H9 (cell line): ENCODE data around the gene PSMD1. TPM values are rescaled to one million over a fixed set of nuclear protein-coding genes. Genes with fewer than 3 reads are reported as not detected.
"Not testable (repeated sequence)": the region's sequence is repeated elsewhere in the genome, so short reads cannot be mapped to it uniquely, and the experiment has no call there.

Source experiments
- DNase-seq: peaks from one replicate; pipeline ENCODE4 v3.0.0-alpha.2; 2017
- H2AFZ ChIP-seq: one replicate; pipeline ENCODE4 v1.6.1; 2013; ENCODE audit warnings: mild to moderate bottlenecking, low read length, control low read depth, moderate library complexity
- H2AK5ac ChIP-seq: 2 replicates; pipeline ENCODE4 v1.6.1; 2013; ENCODE audit warnings: low read length, control low read depth, mixed read lengths; ENCODE audit not compliant: insufficient read length
- H2BK120ac ChIP-seq: one replicate; pipeline ENCODE4 v1.6.1; 2013; ENCODE audit warnings: low read depth, mild to moderate bottlenecking, low read length, control low read depth, inconsistent platforms; ENCODE audit not compliant: poor library complexity, severe bottlenecking
- H2BK12ac ChIP-seq: 2 replicates; pipeline ENCODE4 v1.6.1; 2013; ENCODE audit warnings: low read length, control low read depth, mixed read lengths, low read depth; ENCODE audit not compliant: insufficient read length
- H2BK15ac ChIP-seq: 2 replicates; pipeline ENCODE4 v1.6.1; 2013; ENCODE audit warnings: low read depth, low read length, control low read depth
- H2BK20ac ChIP-seq: one replicate; pipeline ENCODE4 v1.6.1; 2013; ENCODE audit warnings: low read depth, mild to moderate bottlenecking, low read length, control low read depth, inconsistent platforms; ENCODE audit not compliant: poor library complexity, severe bottlenecking
- H2BK5ac ChIP-seq: 2 replicates; pipeline ENCODE4 v1.6.1; 2013; ENCODE audit warnings: low read length, control low read depth, mixed read lengths; ENCODE audit not compliant: insufficient read length
- H3K14ac ChIP-seq: 2 replicates; pipeline ENCODE4 v1.6.1; 2013; ENCODE audit warnings: low read length, control low read depth; ENCODE audit not compliant: insufficient read depth
- H3K18ac ChIP-seq: 2 replicates; pipeline ENCODE4 v1.6.1; 2013; ENCODE audit warnings: low read depth, mild to moderate bottlenecking, mixed read lengths, low read length, control low read depth; ENCODE audit not compliant: insufficient read length
- H3K23ac ChIP-seq: 2 replicates; pipeline ENCODE4 v1.6.1; 2013; ENCODE audit warnings: low read length, control low read depth, mixed read lengths, low read depth; ENCODE audit not compliant: insufficient read length
- H3K23me2 ChIP-seq: 2 replicates; pipeline ENCODE4 v1.6.1; 2013; ENCODE audit warnings: low read depth, mild to moderate bottlenecking, mixed read lengths, low read length, control low read depth; ENCODE audit not compliant: insufficient read length, poor library complexity, severe bottlenecking
- H3K27ac ChIP-seq: 2 replicates; pipeline ENCODE4 v1.5.1; 2013; ENCODE audit warnings: low read length, control low read depth, mixed read lengths, low read depth; ENCODE audit not compliant: insufficient read length
- H3K27me3 ChIP-seq: 2 replicates; pipeline ENCODE4 v1.6.1; 2013; ENCODE audit warnings: low read length, control low read depth, inconsistent platforms; ENCODE audit not compliant: insufficient read depth
- H3K4ac ChIP-seq: 2 replicates; pipeline ENCODE4 v1.6.1; 2013; ENCODE audit warnings: low read depth, mild to moderate bottlenecking, control low read depth, inconsistent platforms, low read length, moderate library complexity
- H3K4me1 ChIP-seq: 2 replicates; pipeline ENCODE4 v1.6.1; 2013; ENCODE audit warnings: low read length, control low read depth, inconsistent platforms; ENCODE audit not compliant: insufficient read depth
- H3K4me2 ChIP-seq: 2 replicates; pipeline ENCODE4 v1.6.1; 2013; ENCODE audit warnings: low read length, control low read depth, mixed read lengths; ENCODE audit not compliant: insufficient read length, insufficient read depth
- H3K56ac ChIP-seq: 2 replicates; pipeline ENCODE4 v1.6.1; 2013; ENCODE audit warnings: low read depth, mild to moderate bottlenecking, mixed read lengths, low read length, control low read depth; ENCODE audit not compliant: insufficient read length
- H3K79me1 ChIP-seq: 2 replicates; pipeline ENCODE4 v1.6.1; 2013; ENCODE audit warnings: low read depth, mild to moderate bottlenecking, moderate library complexity, low read length, control low read depth, inconsistent platforms; ENCODE audit not compliant: insufficient read depth, poor library complexity, severe bottlenecking
- H3K79me2 ChIP-seq: 2 replicates; pipeline ENCODE4 v1.6.1; 2013; ENCODE audit warnings: low read length, control low read depth, inconsistent platforms; ENCODE audit not compliant: insufficient read depth
- H3K9ac ChIP-seq: 2 replicates; pipeline ENCODE4 v1.6.1; 2013; ENCODE audit warnings: low read length, control low read depth, mixed read lengths; ENCODE audit not compliant: insufficient read length; ENCODE audit errors: extremely low read depth
- H3K9me3 ChIP-seq: one replicate; pipeline ENCODE4 v1.6.1; 2013; ENCODE audit warnings: low read depth, low read length, inconsistent platforms; ENCODE audit not compliant: control insufficient read depth
- H3T11ph ChIP-seq: one replicate; pipeline ENCODE4 v1.6.1; 2013; ENCODE audit warnings: mild to moderate bottlenecking, low read length, control low read depth, inconsistent platforms
- H4K20me1 ChIP-seq: one replicate; pipeline ENCODE4 v1.6.1; 2013; ENCODE audit not compliant: control insufficient read depth, insufficient read length, insufficient read depth
- H4K5ac ChIP-seq: 2 replicates; pipeline ENCODE4 v1.6.1; 2013; ENCODE audit warnings: low read depth, mild to moderate bottlenecking, mixed read lengths, low read length, control low read depth; ENCODE audit not compliant: insufficient read length
- H4K8ac ChIP-seq: replicated peaks from 2 replicates; pipeline ENCODE4 v1.6.1; 2013; ENCODE audit warnings: low read length, control low read depth, mixed read lengths, low read depth; ENCODE audit not compliant: insufficient read length
- H4K91ac ChIP-seq: 2 replicates; pipeline ENCODE4 v1.6.1; 2013; ENCODE audit warnings: low read depth, mild to moderate bottlenecking, moderate library complexity, mixed read lengths, low read length, control low read depth; ENCODE audit not compliant: insufficient read length
- H3K27ac Mint-ChIP-seq, 3 experiments: 2 replicates in 2 of 3; 3 replicates in 1 of 3; pipeline ENCODE4 v1.8.0; 2020 to 2021; ENCODE audit warnings: mixed read lengths in 3 of 3, mild to moderate bottlenecking in 1 of 3, moderate library complexity in 1 of 3
- H3K27me3 Mint-ChIP-seq: 2 replicates; pipeline ENCODE4 v1.8.0; 2021; ENCODE audit warnings: low read depth, mild to moderate bottlenecking, moderate library complexity, mixed read lengths
- H3K36me3 Mint-ChIP-seq, 3 experiments: 2 replicates in 2 of 3; 3 replicates in 1 of 3; pipeline ENCODE4 v1.8.0; 2020 to 2021; ENCODE audit warnings: low read depth in 3 of 3, mixed read lengths in 3 of 3; ENCODE audit not compliant: insufficient read depth in 1 of 3
- H3K4me1 Mint-ChIP-seq, 2 experiments: 2 replicates each; pipeline ENCODE4 v1.8.0; 2020; ENCODE audit warnings: mixed read lengths in 2 of 2
- H3K4me3 Mint-ChIP-seq, 2 experiments: 2 replicates in 1 of 2; 3 replicates in 1 of 2; pipeline ENCODE4 v1.8.0; 2020 to 2021; ENCODE audit warnings: mild to moderate bottlenecking in 2 of 2, mixed read lengths in 2 of 2, moderate library complexity in 1 of 2
- H3K9me3 Mint-ChIP-seq, 2 experiments: 2 replicates in 1 of 2; 3 replicates in 1 of 2; pipeline ENCODE4 v1.8.0; 2020; ENCODE audit warnings: mild to moderate bottlenecking in 2 of 2, mixed read lengths in 2 of 2, moderate library complexity in 1 of 2
- CTCF ChIP-seq: fragments of 200-600 bp; sonication (generic); conservative IDR thresholded peaks from 3 replicates; pipeline ENCODE4 v1.8.0; 2021; ENCODE audit warnings: antibody characterized with exemption, mild to moderate bottlenecking
- WGBS: extraction: QIAGEN DNeasy Blood & Tissue Kit; methylation state at CpG from one replicate; pipeline ENCODE4 v1.1.7; 2013; ENCODE audit warnings: missing lambda C conversion rate, low lambda C conversion rate, mixed read lengths; ENCODE audit not compliant: insufficient read length; ENCODE audit errors: extremely low coverage; 5-methylcytosine and 5-hydroxymethylcytosine counted together
- total RNA-seq: library from RNA; stranded (reverse); gene quantifications from 2 replicates; pipeline ENCODE4 v1.2.1, GENCODE V29; 2021

PSMD1 gene
- total RNA-seq, 1 experiment from 2014 or later = 166 TPM

- Histone ChIP-seq H3K4me1 (no peaks in the 10 kb centered on the region), H2BK15ac (no peak overlapping the region), H4K91ac (no peak overlapping the region), H2BK5ac (no peak overlapping the region), H3K14ac (no peak overlapping the region), H3K23me2 (no peaks in the 10 kb centered on the region), H2BK20ac (no peak overlapping the region), H2AK5ac (no peak overlapping the region), H4K20me1 (no peaks in the 10 kb centered on the region), H3K4me2 (no peak overlapping the region), H3T11ph (no peak overlapping the region), H2AFZ (no peak overlapping the region), H3K23ac (no peak overlapping the region), H2BK120ac (no peak overlapping the region), H2BK12ac (no peak overlapping the region), H3K79me2 (no peaks in the 10 kb centered on the region), H3K56ac (no peak overlapping the region), H4K5ac (no peak overlapping the region), H3K79me1 (no peaks in the 10 kb centered on the region), H3K4ac (no peak overlapping the region), H3K27me3 (no peaks in the 10 kb centered on the region), H3K9me3 (no peaks in the 10 kb centered on the region), H3K9ac (no peak overlapping the region), H3K27ac (no peak overlapping the region), H4K8ac (no peak overlapping the region), H3K18ac (no peak overlapping the region)
- no peak for TF ChIP-seq CTCF
- H3K36me3 Mint-ChIP-seq = peaks cover 0 to 4% (median 0%) of the 10 kb centered on the region in 3 experiments; a peak in 1 of 7 replicates
- no peak overlapping the region for H3K4me3 Mint-ChIP-seq
- no peak for DNase-seq
- no peak overlapping the region for H3K27ac Mint-ChIP-seq
- peaks cover 23 to 25% of the 10 kb centered on the region in 2 experiments for H3K4me1 Mint-ChIP-seq
- no CpG with 5 or more reads among the region's 3 CpGs for WGBS
- H3K9me3 Mint-ChIP-seq = no peaks in the 10 kb centered on the region; a peak in 2 of 5 replicates
- H3K27me3 Mint-ChIP-seq = peaks cover 19% of the 10 kb centered on the region
Observed at GRCh38 chr2:231018184-231018583, 38.5 kb upstream of the PSMD1 start.

- not testable (repeated sequence) for H3K18ac ChIP-seq, H4K20me1 ChIP-seq, H3K27ac ChIP-seq, H3K9me3 Mint-ChIP-seq, H3K56ac ChIP-seq, H3K9ac ChIP-seq, H4K8ac ChIP-seq, H3K79me2 ChIP-seq, H2BK120ac ChIP-seq, H2AK5ac ChIP-seq, H3K27ac Mint-ChIP-seq, H3K4me3 Mint-ChIP-seq, H3K4me2 ChIP-seq, H3K9me3 ChIP-seq, H4K5ac ChIP-seq, H3K4me1 ChIP-seq, H4K91ac ChIP-seq, H2AFZ ChIP-seq, H3T11ph ChIP-seq, H3K79me1 ChIP-seq, H2BK20ac ChIP-seq, H3K27me3 ChIP-seq, H3K14ac ChIP-seq, H3K4ac ChIP-seq, H3K4me1 Mint-ChIP-seq, H2BK5ac ChIP-seq, H3K36me3 Mint-ChIP-seq, DNase-seq, H2BK15ac ChIP-seq, H2BK12ac ChIP-seq, H3K23me2 ChIP-seq, H3K23ac ChIP-seq, H3K27me3 Mint-ChIP-seq
- WGBS = no CpG with 5 or more reads among the region's 3 CpGs
Observed at GRCh38 chr2:231025059-231025458, 31.6 kb upstream of the PSMD1 start.
